Uterus (tissue), 2 donors: ENCODE measurements around the gene SLC12A5.

Experiments
- CTCF ChIP-seq, 4 experiments: fragments of 200-600 bp in 2 of 4; fragments of 450-650 bp in 2 of 4; sonication (generic) in 2 of 4; IDR thresholded peaks; one replicate each; pipeline ENCODE4 v1.5.1; 2016 to 2019; ENCODE audit warnings: antibody characterized with exemption in 4 of 4, mild to moderate bottlenecking in 2 of 4, moderate library complexity in 1 of 4
- POLR2A ChIP-seq, 2 donors: fragments of 450-650 bp; IDR thresholded peaks; one replicate each; pipeline ENCODE4 v1.6.1; 2016; ENCODE audit warnings: antibody characterized with exemption in 2 of 2, mild to moderate bottlenecking in 1 of 2, moderate library complexity in 1 of 2

- TF ChIP-seq CTCF (IDR thresholded peaks at IDR 0.05): no peak
- no peak for TF ChIP-seq POLR2A (IDR thresholded peaks at IDR 0.05)
These were observed 44.4 kb downstream of the SLC12A5 start for GRCh38 chr20:46073443-46073842.
